GM12873 (cell line): ENCODE results near the gene TPCN2.

Experiments used
- CTCF ChIP-seq: IDR thresholded peaks from 2 replicates; pipeline ENCODE4 v1.5.1; 2012; ENCODE audit warnings: low read depth, mild to moderate bottlenecking, moderate library complexity, low read length, control low read depth; ENCODE audit not compliant: insufficient read depth; ENCODE audit errors: missing control alignments

TPCN2 gene

GRCh38 chr11:69116671-69117070 is 67.9 kb downstream of the TPCN2 start:
- no peak for TF ChIP-seq CTCF

DNA sequence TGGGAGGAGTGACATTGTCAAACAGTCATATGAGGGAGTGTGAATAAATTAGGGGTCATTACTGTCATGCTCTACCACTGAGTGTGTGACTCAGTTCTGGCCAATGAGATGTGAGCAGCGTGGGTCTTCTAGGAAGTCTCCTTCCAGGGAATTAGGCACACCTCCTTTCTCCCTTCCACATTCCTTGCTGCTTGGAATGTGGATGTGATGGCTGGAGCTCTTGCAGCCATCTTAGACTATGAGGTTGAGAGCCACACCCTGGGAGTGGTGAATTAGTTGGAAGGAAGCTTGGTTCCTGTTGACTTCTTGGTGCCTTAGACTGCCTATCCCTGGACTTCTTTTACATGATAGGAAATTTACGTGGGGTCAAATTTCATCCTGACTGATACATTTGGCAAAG is 70.5 kb downstream of the TPCN2 start:
- no peak for TF ChIP-seq CTCF

DNA sequence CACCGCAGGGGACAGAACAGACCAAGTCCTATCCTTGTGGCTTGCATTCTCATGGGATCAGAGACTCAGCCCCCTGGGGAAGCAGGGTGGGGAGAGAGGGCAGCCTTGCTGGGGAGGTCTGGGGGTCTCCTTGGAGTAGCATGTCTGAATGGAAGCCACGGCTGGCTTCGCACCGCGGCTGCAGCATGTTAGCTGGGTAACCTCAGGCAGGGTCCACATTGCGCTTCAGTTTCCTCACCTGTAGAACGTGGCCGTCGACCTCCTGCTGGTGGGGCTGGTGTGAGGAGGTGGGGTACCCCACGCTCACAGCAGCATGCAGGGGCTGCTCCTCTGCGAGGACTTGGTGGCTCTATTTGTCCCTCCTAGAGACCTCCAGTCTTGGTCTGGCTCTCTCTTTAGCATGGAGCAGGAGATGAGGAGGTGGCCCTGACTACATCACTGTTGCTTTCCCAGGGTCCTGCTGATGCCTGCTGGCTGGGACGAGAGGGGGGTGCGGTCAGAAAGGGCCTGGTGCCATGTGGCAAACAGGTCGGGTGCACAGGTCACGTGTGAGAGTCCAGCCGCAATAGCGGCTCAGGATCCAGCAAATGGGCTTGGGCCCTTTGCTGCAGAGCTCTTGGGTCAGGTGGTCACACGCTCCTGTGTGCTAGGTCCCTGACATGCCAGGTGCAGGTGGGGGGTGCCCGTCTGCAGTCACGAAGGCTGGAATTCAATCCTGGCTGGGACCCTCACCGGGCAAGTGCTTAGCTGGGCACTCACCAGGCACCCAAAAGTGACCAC is 71.6 kb downstream of the TPCN2 start:
- TF ChIP-seq CTCF = no peak

GRCh38 chr11:69121021-69121420 is 72.3 kb downstream of the TPCN2 start:
- no peak for TF ChIP-seq CTCF

- no peak for TF ChIP-seq CTCF
Measured at GRCh38 chr11:69121621-69122325, 73.0 kb downstream of the TPCN2 start.

DNA sequence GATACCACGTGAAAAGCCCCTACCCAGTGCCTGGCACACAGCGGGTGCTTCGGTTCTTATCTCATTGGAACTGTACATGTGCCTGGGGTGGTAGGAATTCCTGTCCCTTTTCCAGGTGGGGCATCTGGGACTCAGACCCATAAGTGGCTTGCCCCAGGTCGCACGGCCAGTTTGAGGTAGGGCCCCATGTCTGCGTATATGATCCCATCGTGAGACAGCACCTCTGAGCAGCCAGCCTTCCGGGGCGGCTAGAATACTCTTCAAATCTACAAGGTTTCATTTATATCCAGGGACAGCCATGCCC is 73.5 kb downstream of the TPCN2 start:
- no peak for TF ChIP-seq CTCF

- TF ChIP-seq CTCF = no peak
Measured at GRCh38 chr11:69122630-69123431, 74.1 kb downstream of the TPCN2 start.
